NCI-H526 treated with DMSO at 0.1 percent for 48 hours (cell line): ENCODE data around the gene TTYH1.

Experiments
- DNase-seq: peaks from one replicate; lab custom pipeline; 2025; lab: John Stamatoyannopoulos, UW

TTYH1 gene

GRCh38 chr19:54481326-54481930 lies 66.2 kb downstream of the TTYH1 start:
- DNase-seq = peak; percentile 76

- DNase-seq = no peak
Observed at GRCh38 chr19:54482889-54483288, 67.6 kb downstream of the TTYH1 start.

GRCh38 chr19:54484451-54484850 lies 69.2 kb downstream of the TTYH1 start:
- no peak for DNase-seq

DNA sequence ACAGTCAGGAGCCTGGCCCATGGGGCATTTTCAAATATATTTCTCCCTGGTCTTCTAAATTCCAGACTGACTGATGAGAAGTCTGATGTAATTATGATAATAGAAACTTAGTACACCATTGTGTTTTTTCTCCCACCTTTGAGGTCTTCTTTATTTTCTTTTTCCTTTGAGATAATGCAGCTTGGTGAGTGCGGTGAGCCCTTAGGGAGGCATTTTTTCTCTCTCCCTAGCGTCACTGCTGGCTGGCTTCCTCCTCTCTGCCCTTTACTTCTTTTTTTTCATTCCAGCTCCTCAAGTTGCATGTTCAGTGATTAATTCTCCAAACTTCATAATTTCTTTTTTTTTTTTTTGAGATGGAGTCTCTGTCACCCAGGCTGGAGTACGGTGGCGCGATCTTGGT lies 70.6 kb downstream of the TTYH1 start:
- no peak for DNase-seq
